HG03025 (cell line): ENCODE measurements around the gene SLC25A10.

Source experiments
- ATAC-seq: cut with Tn5 transposase; IDR thresholded peaks from one replicate; pipeline ENCODE4 v1.9.1; 2021; ENCODE audit warnings: mild to moderate bottlenecking, moderate library complexity; ENCODE audit not compliant: unreplicated experiment, low FRiP score

Gene SLC25A10

GRCh38 chr17:81741594-81742452 lies 29.7 kb downstream of the SLC25A10 start:
- no peak for ATAC-seq
